Stimulated activated naive CD4-positive, alpha-beta T cell treated with Interleukin-2 at 50 U/mL for 16 hours (primary cell): Measurements from ENCODE around the gene NME5.

Experiments
- DNase-seq: peaks from one replicate; lab custom pipeline; 2025; lab: John Stamatoyannopoulos, UW

Gene NME5

GRCh38 chr5:138132543-138132942, 6.7 kb downstream of the NME5 start:
- no peak for DNase-seq

GRCh38 chr5:138129347-138129746, 9.9 kb downstream of the NME5 start:
- DNase-seq = no peak

- DNase-seq = no peak
Measured at GRCh38 chr5:138128334-138128733, 10.9 kb downstream of the NME5 start.

- no peak for DNase-seq
Measured at GRCh38 chr5:138115254-138115653, 24.0 kb downstream of the NME5 start.

GRCh38 chr5:138111937-138112336, 27.3 kb downstream of the NME5 start:
- DNase-seq = no peak

GRCh38 chr5:138111181-138111580, 28.0 kb downstream of the NME5 start:
- DNase-seq = no peak

GRCh38 chr5:138110266-138110963, 28.8 kb downstream of the NME5 start:
- DNase-seq = no peak

GRCh38 chr5:138109463-138110265, 29.6 kb downstream of the NME5 start:
- DNase-seq = no peak

GRCh38 chr5:138107213-138107612, 32.0 kb downstream of the NME5 start:
- no peak for DNase-seq

- no peak for DNase-seq
Measured at GRCh38 chr5:138105709-138106108, 33.5 kb downstream of the NME5 start.

- DNase-seq = no peak
Measured at GRCh38 chr5:138103319-138103637, 36.0 kb downstream of the NME5 start.

GRCh38 chr5:138102454-138103318, 36.5 kb downstream of the NME5 start:
- no peak for DNase-seq

- DNase-seq = no peak
Measured at GRCh38 chr5:138096997-138097828, 42.0 kb downstream of the NME5 start.

- DNase-seq = no peak
Measured at GRCh38 chr5:138096363-138096762, 42.9 kb downstream of the NME5 start.

- DNase-seq = no peak
Measured at GRCh38 chr5:138095100-138095907, 43.9 kb downstream of the NME5 start.

GRCh38 chr5:138093036-138093435, 46.2 kb downstream of the NME5 start:
- DNase-seq = no peak

- no peak for DNase-seq
Measured at GRCh38 chr5:138092301-138092700, 46.9 kb downstream of the NME5 start.

- no peak for DNase-seq
Measured at GRCh38 chr5:138091685-138092084, 47.5 kb downstream of the NME5 start.

- no peak for DNase-seq
Measured at GRCh38 chr5:138083702-138084101, 55.5 kb downstream of the NME5 start, which contains the start of gene WNT8A. WNT8A (plus strand) TSS chr5:138084033; CDS start chr5:138084128, 95 bp downstream.

- no peak for DNase-seq
Measured at GRCh38 chr5:138082033-138082432, 57.2 kb downstream of the NME5 start.
